Dermis blood vessel endothelial cell (primary cell): ENCODE results near the gene GNA15. TPM values are rescaled to one million over a fixed set of nuclear protein-coding genes. Genes with fewer than 3 reads are reported as not detected.
"Not testable (repeated sequence)": the region's sequence is repeated elsewhere in the genome, so short reads cannot be mapped to it uniquely, and the experiment has no call there.

Source experiments
- DNase-seq: peaks from one replicate; pipeline ENCODE4 v3.0.0; 2010
- total RNA-seq: library from RNA; depleted of rRNA; stranded (reverse); fragments of >200 nt; gene quantifications from 2 replicates; pipeline ENCODE4 v1.2.3, GENCODE V29; 2014

The GNA15 gene
- total RNA-seq = under 0.01 and 0.23 TPM in 2 replicates

- no peak for DNase-seq
Observed at GRCh38 chr19:3135961-3136683, at the start of gene GNA15. TSS of gene GNA15 (plus strand) at chr19:3136033. CDS start at chr19:3136451, 418 bp downstream.

- no peak for DNase-seq
Observed at GRCh38 chr19:3087769-3088168, 48.1 kb upstream of the GNA15 start.

DNA sequence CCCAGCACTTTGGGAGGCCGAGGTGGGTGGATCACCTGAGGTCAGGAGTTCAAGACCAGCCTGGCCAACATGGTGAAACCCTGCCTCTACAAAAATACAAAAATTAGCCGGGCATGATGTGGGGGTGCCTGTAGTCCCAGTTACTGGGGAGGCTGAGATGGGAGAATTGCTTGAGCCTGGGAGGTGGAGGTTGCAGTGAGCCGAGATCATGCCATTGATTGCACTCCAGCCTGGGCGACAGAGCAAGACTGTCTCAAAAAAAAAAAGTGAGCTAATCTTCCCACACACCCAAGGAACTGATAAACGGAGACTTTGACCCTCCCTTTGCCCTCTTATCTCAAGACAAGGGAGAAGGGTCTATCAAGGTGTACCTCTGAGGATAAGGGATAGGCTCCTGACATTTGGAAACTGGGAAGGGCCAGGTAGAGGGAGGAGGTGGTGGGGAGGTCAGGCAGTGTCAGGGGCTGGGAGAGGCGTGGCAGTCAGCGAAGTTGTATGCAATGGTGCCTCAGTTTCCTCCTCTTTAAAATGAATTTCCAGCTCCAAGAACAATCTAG is 46.5 kb upstream of the GNA15 start:
- DNase-seq = not testable (repeated sequence)

DNA sequence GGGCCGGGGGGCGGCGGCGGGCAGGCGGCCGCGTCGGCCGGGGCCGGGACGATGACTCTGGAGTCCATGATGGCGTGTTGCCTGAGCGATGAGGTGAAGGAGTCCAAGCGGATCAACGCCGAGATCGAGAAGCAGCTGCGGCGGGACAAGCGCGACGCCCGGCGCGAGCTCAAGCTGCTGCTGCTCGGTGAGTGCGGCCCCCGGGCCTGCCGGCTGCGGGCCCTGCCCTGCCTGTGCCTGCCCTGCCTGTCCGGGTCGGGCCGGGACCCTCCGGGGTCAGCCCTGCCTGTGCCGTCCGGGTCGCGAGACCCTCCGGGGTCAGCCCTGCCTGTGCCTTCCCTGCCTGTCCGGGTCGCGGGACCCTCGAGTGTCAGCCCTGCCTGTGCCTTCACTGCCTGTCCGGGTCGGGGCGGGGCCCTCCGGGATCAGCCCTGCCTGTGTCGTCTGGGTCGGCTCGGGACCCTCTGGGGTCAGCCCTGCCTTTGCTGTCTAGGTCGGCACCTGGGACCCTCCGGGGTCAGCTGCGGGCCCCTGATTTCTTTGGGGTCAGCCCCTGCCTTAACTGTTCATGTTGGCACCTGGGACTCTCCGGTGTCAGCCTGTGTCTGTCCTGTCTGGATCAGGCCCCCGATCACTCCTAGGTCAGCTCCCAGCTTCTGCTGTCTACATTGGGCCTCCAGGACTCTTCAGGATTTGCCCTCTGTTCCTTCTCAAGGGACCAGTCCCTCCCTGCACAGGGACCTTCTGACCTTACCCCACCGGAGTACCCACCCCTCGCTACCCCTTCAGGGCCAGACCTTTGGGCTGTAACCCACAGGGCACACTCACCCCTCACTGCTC is 41.0 kb upstream of the GNA15 start:
- peak; percentile 45 for DNase-seq

GRCh38 chr19:3095441-3096191 is 40.2 kb upstream of the GNA15 start:
- peak; percentile 46 for DNase-seq

GRCh38 chr19:3096267-3096901 is 39.4 kb upstream of the GNA15 start:
- DNase-seq = no peak

GRCh38 chr19:3096902-3097326 is 38.9 kb upstream of the GNA15 start:
- DNase-seq = no peak

DNA sequence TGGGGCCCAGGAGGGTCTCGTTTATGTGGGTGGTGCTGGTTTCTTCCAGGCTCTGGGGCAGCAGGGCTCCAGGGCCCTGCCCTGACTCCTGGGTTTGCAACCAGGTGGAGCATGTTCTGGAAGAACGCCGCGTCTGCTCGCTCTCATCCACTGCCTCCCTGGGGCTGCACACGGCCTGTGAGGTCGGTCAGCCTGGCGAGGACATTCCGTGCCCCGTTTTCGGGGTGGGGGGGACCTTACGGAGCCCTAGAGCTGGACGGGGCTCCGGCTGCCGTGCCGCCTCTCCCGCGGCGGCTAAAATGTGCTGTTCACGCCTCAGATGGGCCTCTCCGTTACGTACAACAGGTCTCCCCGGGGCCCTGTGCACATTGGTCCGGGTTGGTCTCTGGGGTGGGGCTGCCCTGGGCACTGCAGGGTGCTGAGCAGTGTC is 38.4 kb upstream of the GNA15 start:
- DNase-seq = no peak

- peak; percentile 53 for DNase-seq
Observed at GRCh38 chr19:3098141-3098514, 37.7 kb upstream of the GNA15 start.

DNA sequence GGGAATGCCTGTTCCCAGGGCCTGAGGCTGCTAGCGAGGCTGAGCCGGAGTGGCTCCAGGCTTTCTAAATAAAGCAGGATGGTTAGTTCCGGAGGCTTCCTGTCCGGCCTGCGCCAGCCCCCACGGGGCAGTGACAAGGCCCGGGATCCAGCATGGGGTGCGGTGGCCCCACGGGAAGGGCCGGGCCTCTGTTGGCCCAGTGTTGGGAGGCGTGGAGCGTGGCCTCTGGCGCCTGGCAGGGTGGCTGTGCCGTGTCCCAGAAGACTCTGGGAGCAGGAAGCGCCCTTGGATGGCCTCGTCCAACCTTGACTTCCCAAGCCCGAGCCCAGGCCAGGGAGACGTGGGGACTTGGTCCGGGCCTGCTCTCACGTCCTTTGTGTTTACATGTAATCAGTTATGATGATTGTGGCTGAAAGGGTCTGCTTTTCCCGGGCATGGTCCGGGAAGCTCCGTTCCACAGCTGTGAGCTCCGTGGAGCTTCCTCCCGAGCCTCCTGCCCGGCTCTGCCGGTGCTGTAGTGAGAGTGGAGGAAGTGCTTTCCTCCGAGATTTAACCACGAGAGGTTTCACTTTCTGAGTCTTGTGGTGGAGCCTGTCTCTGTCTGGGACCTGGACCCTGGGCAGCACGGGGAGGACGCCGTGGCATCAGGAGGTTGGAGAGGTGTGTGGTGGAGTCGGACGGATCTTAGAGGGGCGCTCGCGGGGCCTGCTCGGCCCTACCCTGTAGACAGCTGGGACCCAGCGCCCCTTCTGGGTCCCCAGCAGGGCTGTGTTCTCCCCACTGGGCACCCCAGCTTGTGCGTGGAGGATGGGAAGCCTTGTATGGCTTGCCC is 37.1 kb upstream of the GNA15 start:
- peak; percentile 45 for DNase-seq

- no peak for DNase-seq
Observed at GRCh38 chr19:3099347-3100145, 36.3 kb upstream of the GNA15 start.

DNA sequence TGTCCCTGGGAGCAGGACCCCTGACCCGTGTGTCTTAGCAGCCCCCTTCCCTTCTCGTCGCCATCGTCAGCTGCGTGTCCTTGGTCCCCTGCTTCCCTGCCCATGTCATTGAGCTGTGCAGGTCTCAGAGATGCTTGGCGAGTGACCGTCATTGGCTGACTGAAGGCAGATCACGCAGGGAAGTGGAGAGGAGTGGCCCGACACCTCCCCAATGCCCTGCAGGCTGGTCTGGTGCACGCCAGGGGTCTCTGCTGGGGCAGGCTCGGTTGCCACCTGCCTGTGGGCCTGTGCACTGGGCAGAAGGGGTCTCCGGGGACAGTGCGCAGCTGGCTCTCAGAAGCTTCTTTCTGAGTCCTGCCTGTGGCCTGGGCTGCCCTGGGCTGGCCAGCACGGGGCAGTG is 35.5 kb upstream of the GNA15 start:
- DNase-seq = no peak

DNA sequence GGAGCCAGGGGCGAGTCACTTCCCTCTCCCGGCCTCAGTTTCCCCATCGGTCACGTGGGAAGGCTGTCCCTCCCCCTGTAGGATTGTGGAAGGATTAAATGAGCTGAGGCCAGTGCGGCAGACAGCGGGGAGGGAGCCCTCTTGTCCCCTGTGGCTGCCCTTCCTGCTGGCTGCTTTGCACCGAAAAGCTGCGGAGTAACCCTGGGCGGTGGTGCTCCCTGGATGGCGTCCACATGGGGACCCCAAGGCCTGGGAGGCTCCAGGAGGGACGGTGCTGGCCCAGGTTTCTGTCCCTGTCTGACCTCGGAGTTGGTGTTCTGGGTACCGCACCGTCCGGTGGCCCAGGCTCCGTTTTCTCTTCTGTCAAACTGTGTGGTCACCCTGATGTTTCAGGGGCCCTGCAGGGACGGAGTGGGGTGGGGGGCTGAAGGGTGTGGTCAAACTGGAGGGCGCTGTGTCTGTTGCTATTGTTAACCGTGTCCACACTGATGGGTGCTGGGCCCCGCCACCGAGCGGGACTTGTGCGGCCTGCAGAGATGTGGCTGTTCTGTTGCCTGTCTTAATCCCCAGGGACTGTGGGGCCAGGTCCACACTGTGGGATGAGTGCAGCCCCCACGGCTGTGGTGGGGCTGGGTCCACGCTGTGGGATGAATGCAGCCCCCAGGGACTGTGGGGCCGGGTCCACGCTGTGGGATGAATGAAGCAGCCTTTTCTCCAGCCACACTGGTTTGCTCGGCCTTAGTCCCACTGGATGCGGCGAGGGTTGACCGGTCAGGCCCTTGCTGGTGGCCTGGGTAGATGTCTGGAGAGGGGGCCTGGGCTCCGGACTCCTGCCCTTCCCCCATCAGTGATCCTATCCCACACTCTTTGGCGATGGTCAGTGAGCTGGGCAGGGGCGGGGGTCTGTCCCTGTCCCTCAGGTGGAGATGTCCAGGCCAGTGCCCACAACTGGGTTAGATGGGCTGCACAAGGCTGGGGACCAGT is 34.8 kb upstream of the GNA15 start:
- no peak for DNase-seq

- DNase-seq = no peak
Observed at GRCh38 chr19:3102239-3103140, 33.3 kb upstream of the GNA15 start.

GRCh38 chr19:3104708-3104983 is 31.2 kb upstream of the GNA15 start:
- DNase-seq = no peak

- DNase-seq = no peak
Observed at GRCh38 chr19:3105641-3106508, 30.0 kb upstream of the GNA15 start.

DNA sequence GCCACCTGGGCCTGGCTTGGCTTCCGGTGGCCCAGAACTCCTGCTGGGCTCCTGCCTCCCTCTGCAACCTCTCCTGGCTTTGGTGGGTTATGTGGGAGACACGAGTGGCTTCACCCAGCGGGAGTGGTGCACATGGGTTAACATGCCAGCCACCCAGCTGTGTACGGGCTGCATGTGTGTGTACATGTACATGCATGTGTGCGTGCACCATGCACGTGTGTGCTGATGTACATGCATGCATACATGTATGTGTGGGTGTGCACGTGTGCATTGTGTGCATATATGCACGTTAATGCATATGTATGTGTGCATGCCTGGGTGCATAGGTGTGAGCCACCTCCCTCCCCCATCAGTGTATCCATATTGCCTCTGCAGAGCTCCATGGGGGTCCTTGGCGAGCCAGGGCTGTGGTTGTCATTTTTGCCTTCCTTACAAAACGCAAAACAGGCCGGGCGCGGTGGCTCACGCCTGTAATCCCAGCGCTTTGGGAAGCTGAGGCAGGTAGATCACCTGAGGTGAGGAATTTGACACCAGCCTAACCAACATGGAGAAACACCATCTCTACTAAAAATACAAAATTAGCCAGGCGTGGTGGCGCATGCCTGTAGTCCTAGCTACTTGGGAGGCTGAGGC is 29.2 kb upstream of the GNA15 start:
- no peak for DNase-seq
